GM12878 (cell line): Measurements from ENCODE around the gene PKLR. TPM values are rescaled to one million over a fixed set of nuclear protein-coding genes. Genes with fewer than 3 reads are reported as not detected.

Experiments
- ATAC-seq: fragments of 200-7000 bp; cut with Tn5 transposase; 3 replicates; pipeline ENCODE4 v1.9.1; 2020; ENCODE audit warnings: mild to moderate bottlenecking, moderate library complexity
- BruUV-seq: library from RNA; stranded (reverse); fragments of 400-500 nt; replicated peaks from 2 replicates; lab custom pipeline; 2021; lab: Mats Ljungman, UMichigan
- CTCF ChIA-PET: fragments of 300-600 bp; sonication (Branson Sonifier 250); formaldehyde crosslinking; extraction: SDS; loops from one replicate; lab custom pipeline; 2021; ENCODE audit warnings: inconsistent platforms; lab: Yijun Ruan, JAX
- POLR2A ChIA-PET: fragments of 350-600 bp; formaldehyde crosslinking; extraction: SDS; loops from one replicate; lab custom pipeline; 2021; ENCODE audit warnings: inconsistent platforms; lab: Charles Lee
- RAD21 ChIA-PET: fragments of 300-600 bp; sonication (Branson Sonifier 250); formaldehyde crosslinking; loops from one replicate; lab custom pipeline; 2023; ENCODE audit warnings: antibody characterized with exemption; ENCODE audit not compliant: unreplicated experiment; lab: Charles Lee
- SMC1A ChIA-PET: fragments of 300-600 bp; sonication (Branson Sonifier 250); formaldehyde crosslinking; loops from one replicate; lab custom pipeline; 2023; ENCODE audit not compliant: unreplicated experiment, uncharacterized antibody; lab: Charles Lee
- DNase-seq: peaks from one replicate; pipeline ENCODE4 v3.0.0-alpha.2; 2011; ENCODE audit warnings: low read depth, low spot score
- FAIRE-seq: peaks from 3 replicates; lab custom pipeline; 2011; peaks lifted over from hg19 to GRCh38; lab: Jason Lieb, UNC
- H2AFZ ChIP-seq: 2 replicates; pipeline ENCODE4 v1.6.0; 2011; ENCODE audit warnings: low read depth, low read length, control low read depth; ENCODE audit not compliant: control insufficient read depth
- H3K27ac ChIP-seq: 2 replicates; pipeline ENCODE4 v1.5.1; 2011; ENCODE audit warnings: control low read depth; ENCODE audit not compliant: control insufficient read depth, insufficient read depth
- H3K27me3 ChIP-seq, 2 experiments: replicated peaks in 1 of 2; 2 replicates each; pipeline versions ENCODE4 v1.6.0 to v1.6.1; 2011; ENCODE audit warnings: low read length in 1 of 2; ENCODE audit not compliant: control insufficient read depth in 2 of 2, insufficient read depth in 2 of 2
- H3K36me3 ChIP-seq, 2 experiments: 2 replicates each; pipeline ENCODE4 v1.5.1; 2011; ENCODE audit warnings: low read length in 1 of 2; ENCODE audit not compliant: control insufficient read depth in 2 of 2, insufficient read depth in 2 of 2
- H3K4me1 ChIP-seq: 2 replicates; pipeline ENCODE4 v1.6.1; 2011; ENCODE audit warnings: mild to moderate bottlenecking, low read length, moderate library complexity, mixed read lengths; ENCODE audit not compliant: control insufficient read depth, insufficient read depth
- H3K4me2 ChIP-seq: 2 replicates; pipeline ENCODE4 v1.6.0; 2011; ENCODE audit warnings: control low read depth; ENCODE audit not compliant: control insufficient read depth, insufficient read depth
- H3K4me3 ChIP-seq: fragments of 200-600 bp; sonication (generic); 2 replicates; pipeline ENCODE4 v1.5.1; 2016
- H3K79me2 ChIP-seq: 2 replicates; pipeline ENCODE4 v1.6.0; 2011; ENCODE audit warnings: low read length; ENCODE audit not compliant: control insufficient read depth, insufficient read depth
- H3K9ac ChIP-seq: 2 replicates; pipeline ENCODE4 v1.8.0; 2011; ENCODE audit warnings: low read length, control low read depth, mixed read lengths; ENCODE audit not compliant: control insufficient read depth, insufficient read depth
- H3K9me3 ChIP-seq: replicated peaks from 3 replicates; pipeline ENCODE4 v1.5.1; 2011; ENCODE audit warnings: mild to moderate bottlenecking, low read length; ENCODE audit not compliant: control insufficient read depth, insufficient read depth
- H4K20me1 ChIP-seq: 2 replicates; pipeline ENCODE4 v1.6.0; 2011; ENCODE audit not compliant: control insufficient read depth, insufficient read depth
- ASH2L ChIP-seq: fragments of 300-600, 200-600 bp; sonication (generic); IDR thresholded peaks from 2 replicates; pipeline ENCODE4 v1.6.1; 2017; ENCODE audit warnings: low read depth, mild to moderate bottlenecking, borderline replicate concordance
- CHD4 ChIP-seq: fragments of 200-600 bp; sonication (generic); IDR thresholded peaks from 2 replicates; pipeline ENCODE4 v1.6.1; 2016; ENCODE audit warnings: mild to moderate bottlenecking
- HDGF ChIP-seq: fragments of 450-650 bp; IDR thresholded peaks from 2 replicates; pipeline ENCODE4 v1.6.1; 2016; ENCODE audit warnings: antibody characterized with exemption
- JUNB ChIP-seq: IDR thresholded peaks from 2 replicates; pipeline ENCODE4 v1.6.1; 2016; ENCODE audit warnings: antibody characterized with exemption, mild to moderate bottlenecking
- JUND ChIP-seq: IDR thresholded peaks from 2 replicates; pipeline ENCODE4 v1.6.1; 2012; ENCODE audit warnings: low read depth, mild to moderate bottlenecking, low read length, improper control_type of control experiment, moderate library complexity
- MLLT1 ChIP-seq: fragments of 450-650 bp; IDR thresholded peaks from 2 replicates; pipeline ENCODE4 v1.6.1; 2016; ENCODE audit warnings: mild to moderate bottlenecking
- NFXL1 ChIP-seq: fragments of 450-650 bp; IDR thresholded peaks from 2 replicates; pipeline ENCODE4 v1.6.1; 2017; ENCODE audit warnings: antibody characterized with exemption, mild to moderate bottlenecking, borderline replicate concordance
- SMAD5 ChIP-seq: IDR thresholded peaks from 2 replicates; pipeline ENCODE4 v1.6.1; 2016; ENCODE audit warnings: antibody characterized with exemption, low read depth
- WRNIP1 ChIP-seq: IDR thresholded peaks from 2 replicates; pipeline ENCODE4 v1.6.1; 2011; ENCODE audit warnings: low read depth, low read length, improper control_type of control experiment, borderline replicate concordance
- YY1 ChIP-seq: IDR thresholded peaks from 2 replicates; pipeline ENCODE4 v1.6.1; 2011; ENCODE audit warnings: low read depth, mild to moderate bottlenecking, low read length
- WGBS: methylation state at CpG from one replicate; pipeline ENCODE4 v1.1.6; 2016; ENCODE audit warnings: low lambda C conversion rate; ENCODE audit not compliant: insufficient replicate concordance, insufficient coverage; ENCODE audit errors: missing lambda C conversion rate; 5-methylcytosine and 5-hydroxymethylcytosine counted together
- in situ Hi-C: fragments of 300-500 bp; cut with MboI; formaldehyde crosslinking; loops from 9 replicates; pipeline ENCODE4 v1.14.3; 2018; ENCODE audit warnings: mixed read lengths
- intact Hi-C: fragments of 100-400 bp; cut with micrococcal nuclease; formaldehyde crosslinking; loops from one replicate; pipeline ENCODE4 v1.14.2; 2022; ENCODE audit not compliant: unreplicated experiment
- polyA plus RNA-seq, 11 experiments: library from polyadenylated mRNA; depleted of rRNA in 4 of 11; unstranded in 6 of 11; stranded (reverse) in 5 of 11; fragments of >200 nt; fragmentation: Nextera tagmentation in 4 of 11; fragmentation: Illumina TruSeq in 1 of 11; extraction: Ambion mirVana in 4 of 11; extraction: Trizol in 1 of 11; gene quantifications; 1 replicate in 1 of 11; 2 replicates in 10 of 11; pipeline versions ENCODE4 v1.2.1 to v1.2.3, GENCODE V29; 2011 to 2016; ENCODE audit warnings: inconsistent platforms in 2 of 11, missing spikeins in 2 of 11, low read depth in 1 of 11
- total RNA-seq, 4 experiments: library from RNA; depleted of rRNA in 3 of 4; stranded (reverse); fragments of >200 nt in 3 of 4; fragmentation: Illumina TruSeq in 1 of 4; extraction: Trizol in 1 of 4; gene quantifications; 2 replicates each; pipeline versions ENCODE4 v1.2.1 to v1.2.3, GENCODE V29; 2013 to 2021
- TF ChIP-seq, protein P1 (sequence below): IDR thresholded peaks from 2 replicates; pipeline ENCODE4 v1.6.1; 2012; ENCODE audit warnings: low read depth, low read length, improper control_type of control experiment

PKLR gene
- total and polyA plus RNA-seq, 10 of the 15 experiments (the other 5 are each of a cell fraction or from before 2014, with no cell fraction given): 0.04 to 0.15 (median 0.08) TPM; not detected in 7

- 6% methylated on average over 22 of the region's 44 CpGs for WGBS
- peaks cover 23% of the 10 kb centered on the region in 2 experiments for H3K36me3 ChIP-seq
- H2AFZ ChIP-seq: peak overlapping the region; percentile 100
- RAD21 ChIA-PET: interaction anchor here (1.0 to 3.0 kb wide), 10 partner anchors 11 to 232 kb away, joined by 3 to 13 read pairs (median 6); partner anchors contain the start of gene FDPS
- in situ Hi-C loops: no loop called here
- H3K9me3 ChIP-seq: no peaks in the 10 kb centered on the region
- peaks cover 30% of the 10 kb centered on the region for H3K79me2 ChIP-seq
- BruUV-seq: TSS peak; percentile 88
- no peaks in the 10 kb centered on the region for H3K27me3 ChIP-seq
- H4K20me1 ChIP-seq: no peaks in the 10 kb centered on the region
- no peak for FAIRE-seq
- H3K4me2 ChIP-seq: peak overlapping the region; percentile 97
- H3K4me1 ChIP-seq: peaks cover 10% of the 10 kb centered on the region
- peak overlapping the region; percentile 83 for H3K4me3 ChIP-seq
- H3K9ac ChIP-seq: peak overlapping the region; percentile 79
- intact Hi-C loops: loop anchor here (2.0 kb wide), 1 partner anchor 36 kb away; the partner anchor contains the start of gene FDPS
- ATAC-seq: peak; percentile 66
- DNase-seq: no peak
- TF ChIP-seq HDGF: 0 out of 2 replicates have a peak, but pooled peaks have one; percentile 31
- TF ChIP-seq ASH2L: 0 out of 2 replicates have a peak, but pooled peaks have one; percentile 54
- peak; percentile 94 for TF ChIP-seq YY1
- no peak for TF ChIP-seq SMAD5
- TF ChIP-seq JUND: no peak
- TF ChIP-seq MLLT1: 0 out of 2 replicates have a peak, but pooled peaks have one; percentile 28
- TF ChIP-seq JUNB: no peak
- no peak for TF ChIP-seq CHD4
- TF ChIP-seq, protein P1, sequence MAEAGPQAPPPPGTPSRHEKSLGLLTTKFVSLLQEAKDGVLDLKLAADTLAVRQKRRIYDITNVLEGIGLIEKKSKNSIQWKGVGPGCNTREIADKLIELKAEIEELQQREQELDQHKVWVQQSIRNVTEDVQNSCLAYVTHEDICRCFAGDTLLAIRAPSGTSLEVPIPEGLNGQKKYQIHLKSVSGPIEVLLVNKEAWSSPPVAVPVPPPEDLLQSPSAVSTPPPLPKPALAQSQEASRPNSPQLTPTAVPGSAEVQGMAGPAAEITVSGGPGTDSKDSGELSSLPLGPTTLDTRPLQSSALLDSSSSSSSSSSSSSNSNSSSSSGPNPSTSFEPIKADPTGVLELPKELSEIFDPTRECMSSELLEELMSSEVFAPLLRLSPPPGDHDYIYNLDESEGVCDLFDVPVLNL: no peak
- TF ChIP-seq WRNIP1: 0 out of 2 replicates have a peak, but pooled peaks have one; percentile 79
- no peak for TF ChIP-seq NFXL1
- SMC1A ChIA-PET: interaction anchor here (0.8 to 3.3 kb wide), 7 partner anchors 9 to 52 kb away, joined by 3 to 17 read pairs (median 5); no protein-coding TSS in a partner anchor
- CTCF ChIA-PET: interaction anchor here (0.5 to 8.6 kb wide), 9 partner anchors 9 to 455 kb away, joined by 3 to 80 read pairs (median 3); partner anchors contain the start of genes KRTCAP2, RUSC1 and SCAMP3
- POLR2A ChIA-PET: interaction anchor here (0.7 to 4.5 kb wide), 13 partner anchors 9 to 908 kb away, joined by 3 to 41 read pairs (median 5); partner anchors contain the start of genes FDPS, KRTCAP2, SCAMP3 and TRIM46
- H3K27ac ChIP-seq: peak overlapping the region; percentile 86
Measured at GRCh38 chr1:155272466-155273342, 28.5 kb downstream of the PKLR start.
